Medulla oblongata (tissue), 1 donor: ENCODE data around the gene MAGEB3.

Experiments used
- DNase-seq: peaks from one replicate; pipeline ENCODE4 v3.0.0-alpha.2; 2015; ENCODE audit errors: extremely low spot score

Gene MAGEB3

DNA sequence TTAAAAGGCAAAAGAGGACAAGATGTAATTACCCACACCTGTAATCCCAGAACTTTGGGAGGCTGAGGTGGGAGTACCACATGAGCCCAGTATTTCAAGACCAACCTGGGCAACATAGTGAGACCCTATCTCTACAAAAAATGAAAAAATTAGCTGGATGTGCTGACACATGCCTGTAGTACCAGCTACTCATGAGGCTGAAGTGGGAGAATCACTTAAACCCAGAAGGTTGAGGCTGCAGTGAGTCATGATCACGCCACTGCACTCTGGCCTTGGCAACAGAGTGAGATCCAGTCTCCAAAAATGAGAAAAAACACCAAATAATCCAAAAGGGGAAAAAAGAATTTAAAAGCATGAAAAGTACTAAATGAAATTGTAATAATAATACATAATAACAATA, 47.9 kb downstream of the MAGEB3 start:
- DNase-seq, result no peak

DNA sequence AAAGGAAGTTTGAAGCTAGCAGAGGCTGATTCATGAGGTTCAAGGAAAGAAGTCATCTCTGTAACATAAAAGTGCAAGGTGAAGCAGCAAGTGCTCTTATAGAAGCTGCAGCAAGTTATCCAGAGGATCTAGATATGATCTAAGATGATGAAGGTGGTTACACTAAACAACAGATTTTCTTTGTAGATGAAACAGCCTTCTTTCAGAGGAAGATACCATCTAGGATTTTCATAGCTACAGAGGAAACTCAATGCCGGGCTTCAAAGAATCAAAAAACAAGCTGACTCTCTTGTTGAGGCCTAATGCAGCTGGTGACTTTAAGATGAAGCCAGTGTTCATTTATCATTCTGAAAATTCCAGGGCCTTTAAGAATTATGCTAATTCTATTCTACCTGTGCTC, 50.0 kb downstream of the MAGEB3 start:
- no peak for DNase-seq

DNA sequence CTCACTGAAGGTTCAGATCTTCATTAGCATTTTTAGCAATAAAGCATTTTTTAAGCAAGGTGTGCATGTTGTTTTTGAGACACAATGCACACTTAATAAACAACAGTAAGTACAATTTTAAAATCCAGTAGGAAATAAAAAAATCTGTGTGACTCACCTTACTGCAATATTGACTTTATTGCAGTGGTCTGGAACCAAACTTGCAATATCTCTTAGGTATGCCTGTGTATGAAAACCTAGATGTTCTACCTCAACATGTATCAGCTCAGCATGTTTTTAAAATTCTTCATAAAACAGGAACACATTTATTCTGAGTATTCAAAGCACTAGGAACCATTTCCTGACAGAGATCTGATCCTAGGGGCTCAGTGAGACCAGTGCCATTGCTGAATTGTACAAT, 52.1 kb downstream of the MAGEB3 start:
- DNase-seq, result no peak

DNA sequence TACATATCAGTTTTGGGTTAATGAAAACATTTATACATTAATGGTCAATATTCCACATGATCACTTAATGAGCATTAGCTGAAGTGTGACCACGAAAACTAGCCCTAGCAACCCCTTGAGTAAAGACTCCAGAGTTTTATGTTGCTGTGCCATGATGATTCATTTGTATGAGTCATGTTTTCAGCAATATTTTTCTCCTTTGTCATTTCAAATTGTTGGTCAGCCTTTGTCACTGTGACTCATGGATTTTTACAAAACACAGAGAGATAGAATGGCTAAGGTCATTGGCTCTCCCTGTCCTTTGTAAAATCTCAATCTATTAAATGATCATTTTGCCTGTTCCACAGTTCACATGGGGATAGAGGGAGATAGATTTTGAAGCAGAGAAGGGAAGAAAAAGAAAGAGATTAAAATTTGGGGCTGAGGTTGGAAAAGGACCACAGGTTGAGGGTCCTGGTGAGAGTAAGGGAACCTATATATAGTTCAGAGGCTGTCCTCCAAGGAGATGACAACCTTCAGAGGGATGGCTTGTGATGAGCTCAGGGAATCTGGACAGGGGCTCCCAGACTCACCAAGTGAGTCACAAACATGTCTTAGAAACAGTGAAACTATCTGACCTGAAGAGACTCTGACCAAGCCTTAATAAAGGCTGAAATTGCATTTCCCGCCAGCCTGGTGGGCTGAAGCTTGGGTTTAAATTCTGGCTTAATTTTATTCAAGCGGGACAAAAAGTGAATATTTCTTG, 53.2 kb downstream of the MAGEB3 start:
- no peak for DNase-seq
